Right renal pelvis (tissue), 4 donors: ENCODE measurements around the gene ZNF22. TPM values are rescaled to one million over a fixed set of nuclear protein-coding genes. Genes with fewer than 3 reads are reported as not detected.
A peak's percentile ranks its signal among the peaks of the same experiment; 100 is the strongest.

Experiments used
- DNase-seq, 4 donors: peaks; one replicate each; pipeline ENCODE4 v3.0.0-alpha.2; 2013; ENCODE audit warnings: low read depth in 4 of 4, low spot score in 3 of 4, missing footprints in 1 of 4
- polyA plus RNA-seq, 4 donors: library from polyadenylated mRNA; unstranded; fragments of 120-200 nt; gene quantifications; one replicate each; pipeline ENCODE4 v1.2.1, GENCODE V29; 2013; ENCODE audit not compliant: insufficient read length in 4 of 4

The ZNF22 gene
- polyA plus RNA-seq, 4 donors, result 82.1 to 109 (median 102) TPM

DNA sequence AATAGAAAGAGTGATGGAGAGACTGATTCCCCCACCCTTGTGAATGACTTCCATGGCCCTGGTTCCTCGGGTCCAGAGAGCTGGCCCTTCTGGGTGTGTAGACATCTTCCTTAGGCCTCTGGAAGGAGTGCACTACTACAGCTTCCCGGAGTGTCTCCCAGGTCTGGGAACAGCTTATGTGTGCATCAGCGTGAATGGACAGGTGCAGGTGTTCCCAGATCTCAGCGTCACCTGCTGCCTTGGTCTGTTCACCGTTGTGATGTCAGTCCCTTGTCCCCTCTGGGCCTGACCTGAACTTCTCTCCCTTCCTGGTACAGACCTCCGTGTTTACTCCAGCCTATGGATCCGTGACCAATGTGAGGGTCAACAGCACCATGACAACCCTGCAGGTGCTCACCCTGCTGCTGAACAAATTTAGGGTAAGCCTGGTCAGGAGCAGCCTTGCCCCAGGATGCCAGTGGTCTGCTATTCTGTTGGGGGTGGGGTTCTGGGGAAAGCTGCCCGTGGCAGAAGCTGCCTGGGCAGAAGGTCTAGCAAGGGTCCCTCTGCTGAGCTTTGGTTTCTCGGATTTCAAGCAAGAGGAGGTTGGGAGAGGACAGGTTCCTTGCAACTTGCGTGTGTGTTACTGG is 11.7 kb upstream of the ZNF22 start:
- no peak for DNase-seq

DNA sequence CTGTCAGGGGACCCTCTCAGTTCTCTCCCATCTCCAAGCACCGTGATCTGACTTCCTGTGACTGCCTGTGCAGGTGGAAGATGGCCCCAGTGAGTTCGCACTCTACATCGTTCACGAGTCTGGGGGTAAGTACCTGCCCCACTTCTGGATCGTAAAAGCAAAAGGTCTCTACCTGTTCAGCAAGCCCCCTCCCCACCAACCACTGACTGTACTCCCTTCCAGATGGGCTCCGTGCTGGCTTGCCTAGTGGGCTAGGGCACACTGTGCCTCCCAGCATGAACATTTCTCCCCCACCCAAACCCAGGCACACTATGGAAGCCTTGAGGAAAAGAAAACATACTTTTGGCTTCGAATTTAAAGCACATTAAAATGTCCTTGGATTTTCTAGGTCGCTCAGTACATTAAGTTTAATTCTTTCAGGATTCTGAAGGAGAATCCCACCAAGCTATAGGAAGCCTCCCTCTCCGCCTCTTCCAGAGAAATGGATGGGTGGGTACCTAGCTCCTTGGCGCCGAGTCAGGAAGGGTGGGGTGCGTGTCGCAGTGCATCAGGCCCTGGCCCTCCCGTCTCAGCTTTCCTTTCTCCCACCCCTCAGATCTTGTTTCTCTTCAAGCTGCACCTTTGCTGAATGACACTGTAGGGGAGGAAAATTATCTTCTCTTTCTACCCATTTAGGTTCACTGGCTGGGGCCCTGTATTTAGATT is 11.0 kb upstream of the ZNF22 start:
- DNase-seq, result no peak

DNA sequence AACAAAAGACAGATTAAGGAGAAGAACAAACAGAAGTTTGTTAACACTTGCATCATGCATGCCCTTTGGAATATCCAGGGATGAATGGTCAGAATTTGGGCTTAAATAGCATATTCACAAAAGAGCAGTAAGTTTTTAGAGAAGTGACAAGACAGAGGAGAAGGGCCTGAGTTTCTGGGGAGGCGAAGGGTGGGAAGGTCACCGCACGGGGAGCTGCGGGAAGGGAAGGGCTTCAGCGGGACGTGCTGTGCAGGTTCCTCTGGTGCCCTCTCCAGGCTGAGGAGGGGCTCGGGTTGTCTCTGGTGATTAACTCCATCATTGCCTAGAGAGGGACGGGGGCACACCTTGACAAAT is 10.4 kb upstream of the ZNF22 start:
- no peak for DNase-seq

DNA sequence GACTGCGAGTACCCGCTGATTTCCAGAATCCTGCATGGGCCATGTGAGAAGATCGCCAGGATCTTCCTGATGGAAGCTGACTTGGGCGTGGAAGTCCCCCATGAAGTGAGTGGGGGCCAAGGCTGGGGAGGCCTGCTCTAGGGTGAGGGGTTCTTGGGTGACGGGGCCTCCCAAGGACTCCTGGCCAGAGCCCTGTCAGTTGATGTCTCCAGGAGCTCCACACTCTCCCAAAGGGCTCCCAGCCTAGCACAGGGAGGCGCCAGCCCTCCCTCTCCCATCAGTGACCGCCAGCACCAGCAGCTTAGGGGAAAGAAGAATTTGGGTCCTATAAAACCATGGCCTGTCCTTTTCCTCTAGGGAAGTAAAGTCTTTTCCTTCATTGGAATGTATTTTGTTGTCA is 9.8 kb upstream of the ZNF22 start:
- no peak for DNase-seq

DNA sequence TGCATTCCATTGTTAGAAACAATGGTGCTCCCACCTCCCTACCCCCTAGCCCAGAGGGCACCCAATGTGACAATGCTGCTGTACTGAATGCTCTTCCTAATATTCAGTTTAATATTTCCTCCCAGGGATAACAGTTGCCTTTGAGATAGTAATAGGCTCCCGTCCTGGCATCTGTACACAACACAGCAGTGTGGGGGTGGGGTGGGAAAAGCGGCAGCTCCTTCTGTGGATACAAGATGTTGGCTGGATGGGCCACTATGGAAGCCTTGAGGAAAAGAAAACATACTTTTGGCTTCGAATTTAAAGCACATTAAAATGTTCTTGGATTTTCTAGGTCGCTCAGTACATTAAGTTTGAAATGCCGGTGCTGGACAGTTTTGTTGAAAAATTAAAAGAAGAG is 9.2 kb upstream of the ZNF22 start:
- no peak for DNase-seq

DNA sequence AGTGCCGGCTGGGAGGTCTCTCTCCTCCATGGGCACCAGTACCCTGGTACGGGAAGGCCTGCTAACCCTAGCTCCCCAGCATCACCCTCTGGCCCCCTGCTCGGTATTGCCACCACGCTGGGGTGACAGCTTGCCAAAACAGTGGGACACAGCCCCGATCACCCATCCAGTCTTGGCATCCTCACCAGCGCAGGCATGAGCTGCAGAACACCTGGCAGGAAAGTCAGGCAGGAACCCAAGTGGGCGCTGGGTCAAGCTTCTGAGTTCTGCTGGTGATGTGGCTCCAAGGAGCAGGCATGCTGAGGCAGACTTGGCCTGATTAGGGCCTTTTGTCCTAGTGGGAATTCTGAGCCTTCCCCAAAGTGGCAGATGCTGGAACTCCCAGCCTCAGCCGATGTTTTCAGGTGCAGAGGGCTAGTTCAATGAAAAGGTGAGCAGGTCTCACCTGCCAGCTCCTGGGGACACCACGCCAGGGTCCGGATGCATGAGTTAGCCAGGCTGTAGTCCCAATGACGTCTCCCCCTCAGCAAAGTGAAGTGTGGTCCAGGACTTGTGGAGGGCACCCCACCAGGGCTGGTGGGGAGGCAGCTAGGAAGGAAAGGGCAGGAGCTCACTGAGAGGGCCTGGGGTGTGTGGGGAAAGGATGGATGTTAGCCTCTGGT is 8.5 kb upstream of the ZNF22 start:
- no peak for DNase-seq

DNA sequence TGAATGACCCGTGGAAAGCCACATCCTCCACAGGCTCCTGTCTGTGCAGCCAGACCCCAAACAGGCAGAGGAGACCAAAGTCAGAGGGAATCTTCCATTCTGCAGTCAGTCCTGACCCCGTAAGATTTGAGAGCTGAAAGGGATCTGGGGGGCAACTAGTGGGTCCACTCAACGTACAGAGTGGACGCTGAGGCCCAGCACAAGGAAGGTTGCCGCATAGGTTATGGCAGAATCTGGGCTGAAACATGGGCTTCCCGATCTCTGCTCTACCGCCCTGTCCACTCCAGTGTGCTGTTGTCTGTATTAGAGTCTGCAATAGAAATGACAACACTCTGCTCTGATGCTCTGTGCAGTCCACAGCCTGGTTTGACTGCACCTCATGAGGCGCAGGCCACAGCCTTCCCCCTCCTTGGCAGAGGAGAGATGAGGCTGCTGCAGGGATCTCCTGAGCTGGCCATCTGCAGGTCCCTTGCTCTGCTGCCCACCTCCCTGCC is 7.9 kb upstream of the ZNF22 start:
- DNase-seq, result no peak

DNA sequence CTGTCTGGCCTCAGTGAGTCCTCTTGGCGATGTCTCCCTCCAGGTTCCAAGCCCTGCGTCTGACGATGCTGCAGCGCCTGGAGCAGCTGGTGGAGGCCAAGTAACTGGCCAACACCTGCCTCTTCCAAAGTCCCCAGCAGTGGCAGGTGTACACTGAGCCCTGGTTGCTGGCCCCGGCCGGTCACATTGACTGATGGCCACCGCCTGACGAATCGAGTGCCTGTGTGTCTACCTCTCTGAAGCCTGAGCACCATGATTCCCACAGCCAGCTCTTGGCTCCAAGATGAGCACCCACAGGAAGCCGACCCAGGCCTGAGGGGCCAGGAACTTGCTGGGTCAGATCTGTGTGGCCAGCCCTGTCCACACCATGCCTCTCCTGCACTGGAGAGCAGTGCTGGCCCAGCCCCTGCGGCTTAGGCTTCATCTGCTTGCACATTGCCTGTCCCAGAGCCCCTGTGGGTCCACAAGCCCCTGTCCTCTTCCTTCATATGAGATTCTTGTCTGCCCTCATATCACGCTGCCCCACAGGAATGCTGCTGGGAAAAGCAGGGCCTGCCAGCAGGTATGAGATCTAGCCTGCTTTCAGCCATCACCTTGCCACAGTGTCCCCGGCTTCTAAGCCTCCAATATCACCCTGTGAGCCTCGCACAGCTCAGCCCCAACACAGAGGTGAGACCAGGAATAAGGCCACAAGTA is 7.3 kb upstream of the ZNF22 start:
- no peak for DNase-seq

DNA sequence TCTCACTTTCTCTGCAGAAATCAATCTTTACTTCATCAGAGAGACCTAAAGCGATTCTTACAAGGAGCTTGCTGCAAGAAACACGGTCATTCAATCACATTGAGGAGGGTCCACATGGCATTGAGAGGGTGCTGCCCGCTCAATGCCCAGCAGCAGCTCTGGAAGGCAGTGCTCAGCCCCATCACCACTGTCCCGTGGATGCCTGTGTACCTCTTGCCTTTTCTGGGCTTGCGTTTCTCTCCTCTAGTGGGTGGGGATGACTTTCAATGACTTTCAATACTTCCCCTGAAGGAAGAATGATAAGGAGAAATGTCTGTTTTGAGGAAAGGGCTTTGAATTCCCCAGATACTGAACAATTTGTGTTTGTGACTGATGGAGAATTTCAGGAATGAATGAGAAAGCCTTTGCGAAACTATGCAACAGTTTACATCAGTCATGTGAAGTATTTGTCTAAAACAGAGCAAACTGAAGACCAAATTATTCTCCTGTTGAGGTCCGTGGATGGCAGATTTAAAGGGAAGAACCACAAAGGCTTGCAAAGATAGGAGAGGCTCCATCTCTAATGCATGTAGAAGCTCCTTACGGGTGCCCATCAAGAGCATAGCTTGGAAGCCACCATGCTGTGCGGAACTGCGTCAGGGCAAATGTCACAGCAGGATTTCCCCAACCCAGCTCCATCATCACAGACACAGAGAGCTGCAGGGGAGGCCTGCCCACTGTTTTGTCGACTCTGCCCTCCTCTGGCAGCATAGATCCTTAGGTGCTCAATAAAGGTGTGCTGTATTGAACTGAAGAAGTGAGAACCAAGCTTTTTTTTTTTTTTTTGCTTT is 6.6 kb upstream of the ZNF22 start:
- no peak for DNase-seq

DNA sequence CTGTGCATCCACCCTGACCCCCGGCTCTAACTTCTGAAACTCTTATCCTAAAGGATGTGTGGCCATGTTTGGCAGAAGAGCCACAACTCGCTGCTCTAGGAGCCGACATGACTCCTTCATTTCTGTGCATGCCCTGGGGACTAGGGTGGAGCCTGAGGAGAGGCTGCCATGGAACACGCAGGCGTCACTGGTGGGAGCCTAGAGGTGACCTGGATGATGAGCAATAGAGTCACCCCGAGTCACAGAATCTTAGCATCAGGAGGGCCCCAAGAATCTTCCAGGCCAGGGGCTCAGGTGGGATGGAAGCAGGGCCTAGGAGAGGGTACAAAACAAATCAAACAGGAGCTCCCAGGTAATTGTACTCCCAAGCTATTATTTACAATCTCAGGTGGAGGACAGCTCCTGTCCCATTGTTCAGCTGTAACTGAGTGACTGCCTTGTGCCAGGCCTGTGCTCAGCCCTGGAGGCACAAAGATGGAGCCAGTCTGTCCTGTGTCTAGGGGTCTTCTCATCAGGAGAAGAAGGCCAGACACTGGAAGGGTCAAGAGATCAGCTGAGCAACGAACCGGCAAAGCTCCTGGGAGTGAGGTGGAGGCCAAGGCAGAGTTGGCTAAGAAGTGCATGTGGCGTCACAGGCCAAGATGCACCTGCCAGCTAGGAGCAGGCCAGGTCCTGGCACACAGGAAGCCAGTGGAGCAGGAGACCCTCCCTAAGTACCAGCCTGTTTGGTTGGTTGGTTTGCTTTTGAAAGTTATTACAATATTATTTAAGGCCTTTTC is 5.8 kb upstream of the ZNF22 start:
- DNase-seq, result no peak

DNA sequence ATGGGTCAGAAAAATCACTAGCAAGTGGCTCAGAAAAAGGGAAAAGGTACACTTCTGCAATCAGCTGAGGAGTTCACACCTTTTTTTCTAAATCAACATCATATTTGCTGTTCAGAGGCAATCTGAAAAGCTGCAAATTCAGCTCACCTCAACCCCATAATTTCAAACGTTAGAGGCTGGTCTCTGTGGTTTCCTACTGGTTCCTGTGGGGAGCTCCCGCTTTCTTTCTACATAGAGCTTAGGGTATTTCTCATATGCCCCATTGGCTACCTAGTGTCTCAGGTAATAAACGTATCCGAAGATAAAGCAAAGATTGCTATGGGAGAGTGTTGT is 5.2 kb upstream of the ZNF22 start:
- DNase-seq, result no peak

DNA sequence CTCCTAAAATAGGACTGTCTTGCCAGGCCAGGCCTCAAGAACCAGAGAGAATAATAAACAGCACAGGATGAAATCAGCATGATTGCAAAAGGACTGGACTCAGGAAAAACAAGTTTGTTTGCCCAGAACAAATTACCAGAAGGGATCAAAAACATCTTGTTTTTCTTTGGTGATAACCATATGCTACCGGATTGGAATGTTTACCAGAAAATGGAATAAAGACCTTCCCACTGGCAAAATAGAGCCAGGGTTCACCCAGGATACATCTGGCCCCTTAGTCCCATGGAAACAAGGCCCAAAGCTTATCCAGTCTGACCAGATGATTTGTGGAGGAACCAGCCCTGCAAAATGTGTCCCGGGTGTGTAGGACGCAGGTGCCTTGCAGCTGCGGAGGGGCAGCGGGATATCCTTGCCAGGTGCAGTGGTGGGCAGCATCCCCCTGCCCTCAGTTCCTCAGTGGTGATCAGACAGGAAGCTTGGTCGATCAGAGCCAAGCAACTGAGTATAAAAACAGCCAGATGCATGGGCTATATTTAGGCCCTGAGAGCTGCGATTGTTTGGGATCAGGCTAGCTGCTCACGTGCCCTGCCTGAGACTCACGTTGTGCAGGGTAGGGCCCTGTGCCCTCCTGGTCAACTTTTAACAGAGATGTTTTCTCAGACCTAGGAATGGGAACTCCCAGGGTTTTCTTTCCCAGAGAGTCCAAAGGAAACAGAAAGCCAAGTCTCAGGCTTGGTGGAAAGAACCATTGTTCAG is 4.6 kb upstream of the ZNF22 start:
- no peak for DNase-seq

DNA sequence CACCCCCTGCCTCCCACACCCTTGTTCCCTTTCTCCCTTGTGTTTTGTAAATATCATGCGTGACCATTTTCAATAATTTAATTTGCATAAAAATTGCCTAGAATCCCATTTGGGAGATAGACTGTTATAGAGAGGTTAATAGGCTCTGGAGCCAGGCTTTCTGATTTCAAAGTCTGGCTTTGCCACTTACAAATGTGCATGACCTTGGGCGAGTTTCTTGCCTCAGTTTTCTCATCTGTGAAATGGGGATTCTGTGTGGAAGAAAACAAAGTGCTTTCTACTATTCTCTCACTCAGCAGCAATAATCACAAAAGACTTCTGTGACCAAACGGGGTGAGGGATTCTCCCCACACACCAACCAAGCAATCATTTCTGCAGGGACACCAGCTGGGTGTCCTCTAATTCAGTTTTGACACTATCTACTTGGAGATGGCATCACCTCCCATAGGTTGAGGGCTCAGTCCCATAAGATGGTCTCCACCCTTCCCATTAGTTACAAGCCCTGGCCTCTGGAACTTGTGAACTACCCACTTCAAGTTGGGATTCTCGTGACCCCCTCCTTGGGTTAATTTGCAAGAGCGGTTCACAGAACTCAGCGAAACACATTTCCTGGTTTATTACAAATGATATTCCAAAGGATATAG is 3.5 kb upstream of the ZNF22 start:
- no peak for DNase-seq

DNA sequence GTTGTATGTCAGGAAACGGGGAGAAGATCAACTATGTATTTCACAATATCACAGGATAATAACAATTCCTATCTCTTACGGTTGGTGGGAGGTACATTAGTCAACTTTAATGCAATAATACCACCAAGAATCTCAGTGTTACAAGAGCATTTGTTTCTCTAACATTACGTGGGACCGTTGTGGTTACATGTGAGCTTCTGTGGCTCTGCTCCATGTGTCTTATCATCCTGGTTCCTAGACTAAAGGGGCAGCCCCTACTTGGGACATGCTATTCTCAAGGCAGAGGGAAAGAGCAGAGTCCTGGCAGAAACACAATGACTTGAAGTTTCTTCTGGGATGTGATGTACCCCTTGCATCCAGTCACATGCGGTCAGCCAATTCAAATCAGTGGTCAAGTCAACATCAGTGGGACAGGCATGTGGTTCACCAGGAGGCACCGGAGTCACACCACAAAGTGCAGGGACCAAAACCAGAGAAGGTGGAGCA is 2.5 kb upstream of the ZNF22 start:
- DNase-seq, result no peak

DNA sequence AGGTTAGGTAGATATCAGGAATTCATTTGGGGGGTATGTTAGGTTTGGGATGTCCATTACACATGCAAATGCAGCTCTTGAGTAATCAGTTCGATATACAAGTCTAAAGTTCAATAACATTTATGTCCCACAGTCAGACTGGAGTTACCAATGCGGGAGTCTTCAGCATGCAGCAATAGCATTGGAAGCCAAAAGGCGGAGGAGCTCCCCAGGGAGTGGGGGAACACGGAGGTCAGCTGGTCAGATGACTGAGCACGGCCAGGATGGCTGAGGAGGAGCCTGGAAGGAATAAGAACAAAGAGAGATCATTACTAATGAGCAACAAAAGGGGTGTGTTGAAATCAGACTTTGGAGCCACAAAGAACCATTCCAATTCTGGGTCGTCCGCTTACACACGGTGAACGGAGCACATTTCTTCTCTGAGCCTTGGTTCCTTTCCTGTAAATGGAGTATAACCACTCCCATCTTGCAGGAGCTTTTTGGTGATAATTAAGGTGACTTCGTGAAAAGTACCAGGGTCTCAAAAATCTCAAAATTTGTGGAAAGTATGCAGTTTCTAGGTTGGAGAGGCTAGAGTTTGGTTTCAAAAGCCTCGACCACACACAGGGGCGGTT is 478 bp upstream of the ZNF22 start:
- peak in 1 of 4 donors; percentile 38 for DNase-seq

DNA sequence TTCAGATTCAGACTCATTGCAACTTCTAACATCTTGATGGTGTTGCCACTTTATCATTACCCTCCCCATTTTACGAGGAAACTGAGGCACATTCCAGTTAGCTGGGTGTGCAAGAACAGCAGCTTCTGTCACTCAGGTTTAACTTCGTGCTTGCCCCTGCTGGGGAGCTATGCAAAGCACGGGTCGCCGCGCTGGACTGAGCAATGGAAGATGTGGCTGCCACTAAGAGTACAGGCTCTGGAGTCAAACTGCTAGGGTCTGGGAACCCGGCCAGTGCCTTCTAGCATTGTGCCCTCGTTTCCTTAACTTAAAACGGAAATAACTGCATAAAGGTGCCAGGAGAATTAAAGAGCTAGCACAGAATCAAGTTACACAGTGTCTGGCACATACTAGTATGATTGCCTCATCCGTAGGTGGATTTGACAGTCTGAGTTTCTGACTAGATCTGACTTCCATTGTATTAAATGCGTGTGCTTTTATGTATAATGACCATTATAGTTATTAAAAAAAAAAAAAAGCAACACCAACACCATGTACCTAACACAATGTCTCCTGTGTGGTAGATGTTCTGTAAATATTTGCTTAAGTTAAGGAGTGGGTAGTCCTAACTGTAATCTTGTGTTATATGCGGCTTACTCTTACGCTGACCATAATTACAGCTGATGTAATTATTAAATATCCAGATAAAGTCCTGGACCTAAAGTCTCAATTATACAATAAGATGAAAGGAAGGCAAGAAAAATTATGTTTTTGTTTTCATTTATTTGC is 842 bp downstream of the ZNF22 start:
- peak in 2 of 4 donors; percentile 38 to 65 for DNase-seq

DNA sequence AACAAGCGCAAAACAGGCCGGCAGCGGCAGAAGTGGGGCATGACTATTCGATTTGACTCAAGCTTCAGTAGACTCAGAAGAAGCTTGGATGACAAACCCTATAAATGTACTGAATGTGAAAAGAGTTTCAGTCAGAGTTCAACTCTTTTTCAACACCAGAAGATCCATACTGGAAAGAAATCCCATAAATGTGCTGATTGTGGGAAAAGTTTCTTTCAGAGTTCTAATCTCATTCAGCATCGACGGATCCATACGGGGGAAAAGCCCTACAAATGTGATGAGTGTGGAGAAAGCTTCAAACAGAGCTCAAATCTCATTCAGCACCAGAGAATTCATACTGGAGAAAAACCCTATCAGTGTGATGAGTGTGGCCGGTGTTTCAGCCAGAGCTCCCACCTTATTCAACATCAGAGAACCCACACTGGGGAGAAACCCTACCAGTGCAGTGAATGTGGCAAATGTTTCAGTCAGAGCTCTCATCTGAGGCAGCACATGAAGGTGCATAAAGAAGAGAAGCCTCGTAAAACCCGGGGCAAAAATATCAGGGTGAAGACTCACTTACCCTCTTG is 2.8 kb downstream of the ZNF22 start:
- no peak for DNase-seq
